Activated T-cell treated with anti-CD3 and anti-CD28 coated beads for 48 hours (primary cell): Measurements from ENCODE around the gene MAPK9.
A peak's percentile ranks its signal among the peaks of the same experiment; 100 is the strongest.

Experiments used
- DNase-seq: peaks from one replicate; pipeline ENCODE4 v3.0.0-alpha.2; 2020; ENCODE audit warnings: low read depth

Gene MAPK9

DNA sequence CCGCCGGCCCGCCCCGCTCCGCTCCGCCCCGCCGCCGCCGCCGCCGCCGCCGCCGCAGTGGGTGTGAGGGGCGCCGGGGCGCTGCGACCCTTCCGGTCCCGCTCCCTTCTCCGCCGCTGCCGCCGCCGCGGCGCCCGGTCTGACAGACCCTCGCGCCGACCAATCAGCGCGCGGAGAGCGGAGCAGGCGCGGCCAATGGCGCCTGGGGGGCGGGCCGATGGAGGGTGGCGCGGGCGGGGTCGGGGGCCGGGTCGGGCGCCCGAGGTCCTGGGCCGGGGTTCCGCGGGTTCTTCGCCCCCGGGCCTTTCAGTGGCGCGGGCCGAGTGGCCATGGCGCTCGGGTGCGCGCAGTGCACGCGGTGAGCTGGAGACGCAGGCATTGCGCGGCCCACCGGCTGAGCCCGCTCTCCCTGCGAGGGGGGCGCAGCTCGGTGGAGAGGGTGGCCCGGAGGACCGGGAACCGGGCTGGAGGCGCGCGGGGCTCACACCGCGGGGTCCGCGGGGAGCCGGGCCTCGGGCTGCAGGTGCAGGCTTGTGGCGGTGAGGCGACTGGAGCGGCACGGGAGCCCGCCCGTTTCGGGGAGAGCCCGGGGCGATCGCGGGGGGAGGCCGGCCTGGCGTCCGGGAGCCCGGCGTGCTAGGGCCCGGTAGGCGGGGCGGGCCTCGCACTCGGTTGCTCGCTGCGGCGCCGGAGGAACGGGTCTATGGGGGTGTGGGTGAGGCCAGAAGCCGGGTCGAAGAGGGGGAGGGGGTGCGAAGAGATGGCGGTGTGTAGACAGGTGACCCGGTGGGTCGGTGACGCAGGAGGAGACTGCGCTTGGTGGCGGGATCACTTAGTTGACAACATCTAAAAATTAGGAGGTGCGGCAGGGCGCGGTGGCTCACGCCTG, at the start of gene MAPK9:
Gene MAPK9, minus strand, starts transcription at position 141 of the 889 bp plus-strand sequence. CDS start 11,522 bp downstream, outside the sequence.
- DNase-seq: peak; percentile 82

DNA sequence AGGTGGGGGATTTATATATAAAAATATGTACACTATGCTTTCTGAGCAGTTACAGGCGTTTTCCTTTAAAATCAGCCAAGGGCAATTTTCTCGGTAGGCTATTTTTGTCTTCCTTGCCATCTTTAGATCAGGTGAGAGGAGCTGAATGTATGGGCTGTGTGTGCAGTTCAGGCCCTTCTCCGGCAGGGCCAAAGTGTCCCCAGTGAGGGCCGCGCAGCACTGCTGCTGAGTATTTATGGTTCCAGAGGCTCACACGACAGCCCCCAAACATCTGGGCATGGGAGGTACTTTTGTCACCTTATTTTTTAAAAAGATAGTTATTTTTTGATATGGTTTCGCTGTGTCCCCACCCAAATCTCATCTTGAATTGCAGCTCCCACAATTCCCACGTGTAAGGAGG, 49.7 kb upstream of the MAPK9 start:
- no peak for DNase-seq

DNA sequence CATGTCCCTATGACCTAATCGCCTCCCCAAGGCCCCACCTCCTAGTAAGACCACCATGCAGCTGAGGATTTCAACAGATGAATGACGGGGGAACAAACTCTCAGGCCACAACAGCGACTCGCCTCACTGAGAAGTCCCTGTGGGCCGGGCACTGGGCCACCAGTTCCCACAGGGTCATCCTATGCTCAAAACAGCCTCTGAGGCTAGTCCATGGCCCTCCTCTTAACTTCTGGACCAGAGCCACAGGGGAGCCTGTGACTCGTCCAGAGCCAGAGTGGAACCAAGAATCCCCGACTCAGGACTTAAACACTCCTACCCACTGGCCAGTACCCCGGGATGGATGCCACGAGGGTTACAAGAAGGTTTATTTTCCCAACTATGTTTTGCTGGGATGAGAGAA, 49.0 kb upstream of the MAPK9 start:
- no peak for DNase-seq

DNA sequence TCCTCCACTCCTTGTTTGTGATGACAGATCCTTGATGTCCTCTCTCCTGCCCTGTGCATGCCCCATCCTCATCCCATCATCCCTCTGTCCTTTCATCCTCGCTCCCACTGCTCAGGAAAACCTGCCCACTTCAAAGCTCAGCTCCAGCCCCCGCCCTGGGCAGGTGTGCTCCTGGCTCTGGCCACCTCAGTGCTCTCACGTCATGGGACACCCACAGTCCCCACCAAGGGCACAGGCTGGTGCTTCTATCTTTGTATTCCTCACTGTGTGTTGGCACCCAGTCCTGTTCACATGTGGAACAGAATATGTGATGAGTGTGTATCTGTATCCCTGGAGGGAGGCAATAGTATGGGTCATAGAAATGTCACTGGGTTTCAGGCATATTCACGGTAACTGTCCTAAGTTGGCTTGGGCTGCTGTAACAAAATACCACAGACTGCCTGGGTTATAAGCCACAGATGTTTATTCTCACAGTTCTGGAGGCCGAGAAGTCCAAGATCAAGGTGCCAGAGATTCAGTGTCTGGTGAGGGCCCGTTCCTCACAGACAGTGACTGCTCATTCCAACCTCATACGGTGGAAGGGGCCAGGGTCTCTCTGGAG, 47.8 kb upstream of the MAPK9 start:
- no peak for DNase-seq

DNA sequence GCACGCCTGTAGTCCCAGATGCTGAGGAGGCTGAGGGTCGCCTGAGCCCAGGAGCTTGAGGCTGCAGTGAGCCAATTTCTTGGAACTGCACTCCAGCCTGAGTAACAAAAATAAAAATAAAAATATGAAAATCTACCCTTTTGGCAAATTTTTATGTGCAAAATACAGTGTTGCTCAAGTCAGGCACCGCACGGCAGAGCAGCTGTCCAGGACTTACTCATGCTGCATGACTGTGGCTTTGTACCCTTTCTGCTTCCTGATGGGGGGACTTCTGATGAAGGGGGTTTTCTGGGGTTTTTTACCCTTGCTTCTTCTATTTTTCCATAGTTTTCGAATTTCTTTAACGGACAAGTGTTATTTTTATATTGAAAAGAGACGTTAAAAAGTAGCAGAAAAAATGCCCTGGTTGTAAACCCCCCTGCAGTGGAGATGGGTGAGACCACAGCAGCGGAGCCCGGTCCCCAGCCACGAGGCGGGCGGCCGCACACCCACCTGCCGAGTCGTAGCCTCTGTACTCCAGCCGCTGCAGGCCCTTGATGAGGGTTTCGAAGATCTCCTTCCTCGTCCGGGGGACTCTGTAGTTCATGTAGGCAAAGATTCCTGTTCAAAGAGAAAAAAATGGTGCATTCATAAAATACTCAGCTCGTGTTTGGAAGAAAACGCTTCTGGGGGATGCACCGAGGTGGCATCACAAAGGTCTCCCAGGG, 46.3 kb upstream of the MAPK9 start:
- DNase-seq: no peak

DNA sequence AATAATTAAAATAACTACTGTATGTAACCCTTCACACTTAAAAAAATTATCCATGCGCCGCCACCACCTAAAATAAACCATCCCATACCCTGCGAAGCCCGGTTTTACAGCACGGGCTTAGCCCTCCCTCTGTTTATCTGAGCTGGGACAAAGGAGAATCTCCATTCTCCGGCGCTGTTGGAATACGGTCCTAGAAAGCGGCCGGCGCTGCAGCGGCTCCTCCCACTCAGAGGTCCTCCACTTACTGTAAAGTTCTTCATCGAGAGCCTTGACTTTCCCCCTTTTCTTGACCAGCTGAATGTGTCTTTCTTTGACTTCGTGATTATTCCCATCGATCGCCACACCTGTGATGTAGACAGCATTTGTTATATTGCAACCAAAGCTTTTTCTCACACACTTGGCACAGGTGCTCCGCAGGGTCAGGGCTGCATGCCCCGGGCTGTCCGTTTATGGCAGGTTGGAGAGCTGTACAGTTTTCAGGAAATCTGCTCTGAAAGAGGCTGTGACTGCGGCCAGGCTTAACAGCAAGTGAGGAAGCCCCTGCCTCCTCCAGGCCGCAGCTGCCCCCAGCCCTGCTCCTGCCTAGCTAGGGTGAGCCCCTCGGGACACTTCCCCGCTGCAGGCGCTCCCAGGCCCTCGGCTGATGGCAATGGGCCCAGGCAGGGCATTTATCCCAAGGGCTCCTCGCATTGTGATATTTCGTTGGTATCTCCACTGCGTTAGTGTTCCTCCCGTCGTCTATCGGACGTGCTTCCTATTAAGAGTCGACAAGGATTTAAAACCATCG, 44.5 kb upstream of the MAPK9 start:
- no peak for DNase-seq

DNA sequence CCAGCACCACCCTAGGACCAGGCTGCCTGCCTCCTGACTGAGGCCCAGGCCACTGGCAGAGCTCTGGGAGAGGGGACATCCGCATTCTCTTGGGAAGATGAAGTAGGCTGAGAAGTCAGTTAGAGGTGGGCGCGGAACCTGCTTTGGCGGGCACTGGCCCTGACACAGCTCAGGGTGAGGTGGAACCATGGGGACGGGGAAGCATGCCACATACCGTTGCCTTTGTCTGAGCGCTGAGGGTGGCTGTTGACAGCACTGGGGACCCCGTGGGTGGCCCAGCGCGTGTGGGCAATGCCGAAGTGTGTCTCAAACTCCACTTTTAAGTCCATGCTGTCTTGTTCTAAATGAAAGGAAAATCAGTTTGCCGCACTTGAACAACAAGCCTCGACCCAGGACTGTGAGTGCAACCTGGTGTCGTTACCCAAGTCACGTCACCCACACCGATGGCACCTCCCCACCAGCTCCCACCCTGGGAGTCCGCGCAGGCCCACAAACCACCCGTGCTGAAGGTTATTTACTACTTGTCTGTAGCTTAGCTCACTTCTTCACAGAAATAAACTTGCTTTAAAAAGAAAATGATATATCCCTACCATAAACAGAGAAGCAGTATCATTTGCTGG, 43.8 kb upstream of the MAPK9 start:
- DNase-seq: no peak

DNA sequence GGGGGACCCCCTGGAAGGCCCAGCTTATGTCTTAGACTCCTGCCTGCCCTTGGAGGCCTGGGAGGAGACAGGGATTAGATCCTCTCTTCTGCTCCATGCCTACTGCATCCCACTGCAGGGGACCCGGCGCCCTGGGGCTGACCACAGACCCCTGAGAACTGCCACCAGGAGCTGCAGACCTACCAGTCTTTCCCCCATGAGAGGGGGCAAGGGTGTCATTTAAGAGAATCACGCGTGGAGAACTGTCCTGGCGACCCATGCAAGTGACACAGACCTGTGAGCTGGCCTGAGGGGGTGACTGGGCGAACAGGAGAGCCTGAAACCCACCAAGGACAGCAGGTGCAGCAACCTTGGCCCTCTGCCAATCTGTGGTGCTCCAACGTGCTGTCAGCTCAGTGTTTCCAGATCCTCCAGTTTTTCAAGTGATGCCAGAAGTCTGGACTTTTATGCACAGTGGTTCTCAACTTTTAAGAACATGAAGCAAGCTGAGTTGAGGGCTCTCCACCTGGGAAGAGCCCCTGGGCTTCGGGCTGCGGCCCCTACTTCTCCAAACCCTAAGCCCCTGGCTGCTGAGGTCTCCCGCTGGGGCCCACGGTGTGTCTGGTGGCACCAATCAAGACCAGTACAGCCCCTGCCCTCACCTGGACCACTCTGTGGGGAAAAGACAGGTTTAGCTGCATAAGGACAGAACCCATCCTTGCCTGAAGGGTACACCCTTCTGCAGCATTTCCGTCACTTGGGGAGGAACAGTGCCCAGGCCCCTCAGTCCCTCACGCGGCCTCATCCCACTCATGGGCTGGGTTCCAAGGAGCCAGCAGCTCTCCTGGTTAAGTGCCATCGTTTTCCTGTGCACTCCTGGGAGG, 43.1 kb upstream of the MAPK9 start:
- DNase-seq: no peak

DNA sequence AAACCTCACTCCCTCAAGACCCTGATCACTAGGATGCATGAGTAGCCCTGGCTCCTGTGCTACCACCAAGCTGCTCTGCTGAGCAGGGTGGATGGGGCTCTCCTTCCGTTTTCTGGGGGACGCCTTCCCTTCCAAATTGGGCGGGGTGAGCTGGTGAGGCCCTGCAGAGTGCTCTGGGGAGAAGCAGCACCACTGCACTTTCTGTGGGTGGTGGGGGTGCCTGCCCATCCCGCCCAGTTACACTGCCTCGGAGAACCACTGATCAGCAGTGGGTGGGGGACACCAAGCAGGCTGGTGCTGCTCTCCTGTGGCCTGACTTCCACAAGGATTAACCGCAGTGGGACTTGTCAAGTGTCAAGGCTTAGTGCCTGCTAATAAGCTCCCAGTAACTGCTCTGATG, 42.3 kb upstream of the MAPK9 start:
- DNase-seq: no peak

DNA sequence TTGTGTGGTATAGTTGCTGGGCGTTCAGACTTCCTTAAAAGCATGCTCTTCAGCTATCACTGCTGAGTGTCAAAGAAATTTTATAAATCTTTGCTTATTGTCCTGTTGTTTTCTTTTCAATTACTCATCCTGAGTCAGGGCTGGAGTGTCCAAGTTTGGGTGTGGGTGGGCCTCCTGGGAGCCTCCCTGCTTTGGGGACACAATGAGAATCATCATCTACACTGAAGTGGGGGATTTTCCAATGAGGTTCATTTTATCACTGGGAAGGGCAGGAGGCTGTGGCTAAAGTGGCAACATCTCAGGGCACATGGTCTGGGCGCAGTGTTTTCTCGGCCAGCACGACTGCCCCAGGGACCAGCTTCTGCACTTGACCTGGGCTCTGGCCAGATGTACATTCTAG, 41.8 kb upstream of the MAPK9 start:
- DNase-seq: no peak

DNA sequence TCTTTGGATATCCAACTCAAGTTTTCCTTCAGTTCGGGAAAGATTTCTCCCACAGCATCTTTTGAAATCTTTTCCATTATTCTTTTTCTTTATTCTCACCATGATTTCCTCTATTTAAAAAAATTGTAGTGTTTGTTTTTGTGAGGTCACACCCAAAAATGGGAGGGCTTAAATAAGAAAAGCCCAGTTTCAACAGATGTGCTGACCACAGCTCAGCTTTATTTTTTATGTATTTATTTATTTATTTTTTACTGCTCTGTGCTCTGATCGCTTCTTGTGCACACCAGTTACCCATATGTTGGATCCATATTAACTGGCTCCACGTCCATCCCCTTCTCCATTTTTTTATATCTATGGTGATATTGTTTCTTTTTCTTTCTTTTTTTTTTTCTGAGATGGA, 41.0 kb upstream of the MAPK9 start:
- DNase-seq: no peak

DNA sequence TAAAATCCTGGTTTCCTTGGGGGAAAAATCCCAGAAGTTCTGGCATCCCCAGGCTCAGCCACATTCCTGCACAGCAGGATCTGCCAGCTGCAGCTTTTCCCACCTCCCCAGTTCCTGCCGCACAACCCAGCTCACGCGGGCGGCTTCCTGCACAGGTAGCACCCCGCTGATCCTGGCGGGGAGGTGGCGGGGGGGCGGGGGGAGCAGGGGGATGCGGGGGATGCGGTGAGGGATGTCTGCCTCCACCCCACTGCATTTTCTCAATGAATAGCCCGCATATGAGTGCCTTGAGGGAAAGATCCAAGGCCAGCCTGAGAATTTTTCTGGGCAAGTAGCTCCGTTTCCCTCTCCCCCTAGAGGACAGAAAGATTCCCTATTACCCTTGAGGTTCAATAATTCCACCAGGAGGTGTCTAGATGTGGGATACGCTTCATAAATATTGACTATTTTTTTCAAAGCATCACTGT, 40.2 kb upstream of the MAPK9 start:
- DNase-seq: no peak

DNA sequence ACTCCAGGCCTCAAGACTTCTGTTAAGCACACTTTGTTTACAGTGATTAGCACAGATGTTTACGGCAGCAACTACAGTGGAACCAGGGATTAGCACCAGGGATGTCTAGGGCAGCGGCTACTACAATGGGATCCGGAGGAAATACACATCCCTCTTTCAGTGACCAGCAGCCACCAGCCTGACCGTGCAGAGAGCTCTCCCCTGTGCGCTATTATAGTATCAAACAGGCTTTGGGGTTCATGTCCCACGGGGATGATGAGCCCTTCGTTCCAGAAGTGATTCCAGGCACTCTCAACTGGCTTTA, 39.7 kb upstream of the MAPK9 start:
- DNase-seq: no peak

DNA sequence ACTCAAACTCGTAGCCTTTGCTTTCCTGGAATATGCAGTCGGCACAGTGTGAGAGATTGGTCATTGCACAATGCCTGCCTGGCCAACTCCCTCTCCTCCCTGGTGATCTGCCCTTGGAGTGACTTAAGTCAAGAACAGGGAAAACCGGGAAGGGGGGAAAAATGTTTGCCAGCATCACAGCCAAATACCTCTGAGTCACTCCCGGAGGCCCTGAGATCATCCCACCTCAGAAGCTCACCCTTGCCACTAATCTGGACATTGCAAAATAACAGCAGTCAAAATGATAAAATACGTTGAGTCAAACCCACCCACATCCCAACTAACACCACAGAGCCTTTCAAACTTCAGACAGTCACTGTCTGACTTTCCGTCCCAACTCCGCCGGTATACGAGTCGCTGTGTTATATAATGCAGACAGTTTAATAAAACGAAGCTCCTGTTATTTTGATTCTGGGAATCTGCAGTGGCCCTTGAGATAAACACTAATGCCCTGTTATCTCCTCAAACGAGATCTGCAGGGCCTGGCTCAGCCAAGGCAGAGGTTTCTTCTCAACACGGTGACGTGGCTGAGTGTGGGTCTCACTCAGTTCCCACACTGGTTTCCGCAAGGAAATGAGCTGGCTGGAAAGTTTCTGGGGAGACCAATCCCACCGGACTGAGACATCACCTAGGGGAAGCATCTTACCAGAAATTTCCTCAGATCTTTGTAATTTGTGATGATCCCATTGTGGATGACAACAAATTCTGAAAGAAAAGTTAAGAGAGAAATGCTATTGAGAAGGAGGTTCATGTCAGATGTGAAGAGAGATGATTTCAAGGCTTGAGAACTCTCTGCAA, 39.1 kb upstream of the MAPK9 start:
- DNase-seq: no peak

DNA sequence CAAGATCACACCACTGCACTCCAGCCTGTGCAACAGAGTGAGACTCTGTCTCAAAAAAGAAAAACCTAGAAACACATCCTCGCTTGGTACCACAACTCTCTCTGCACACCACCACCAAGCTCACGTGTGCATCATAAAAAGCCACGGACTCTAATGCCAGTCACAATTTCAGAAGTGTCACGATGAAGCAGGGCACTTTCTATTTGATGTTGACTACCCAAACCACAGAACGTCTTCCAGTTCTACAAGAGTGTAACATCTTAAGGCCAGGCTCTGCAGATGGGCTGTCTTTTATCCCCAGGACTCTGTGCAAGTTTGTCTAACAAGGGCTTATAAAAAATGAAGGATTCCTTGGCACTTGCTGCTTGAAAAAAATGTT, 38.4 kb upstream of the MAPK9 start:
- no peak for DNase-seq

DNA sequence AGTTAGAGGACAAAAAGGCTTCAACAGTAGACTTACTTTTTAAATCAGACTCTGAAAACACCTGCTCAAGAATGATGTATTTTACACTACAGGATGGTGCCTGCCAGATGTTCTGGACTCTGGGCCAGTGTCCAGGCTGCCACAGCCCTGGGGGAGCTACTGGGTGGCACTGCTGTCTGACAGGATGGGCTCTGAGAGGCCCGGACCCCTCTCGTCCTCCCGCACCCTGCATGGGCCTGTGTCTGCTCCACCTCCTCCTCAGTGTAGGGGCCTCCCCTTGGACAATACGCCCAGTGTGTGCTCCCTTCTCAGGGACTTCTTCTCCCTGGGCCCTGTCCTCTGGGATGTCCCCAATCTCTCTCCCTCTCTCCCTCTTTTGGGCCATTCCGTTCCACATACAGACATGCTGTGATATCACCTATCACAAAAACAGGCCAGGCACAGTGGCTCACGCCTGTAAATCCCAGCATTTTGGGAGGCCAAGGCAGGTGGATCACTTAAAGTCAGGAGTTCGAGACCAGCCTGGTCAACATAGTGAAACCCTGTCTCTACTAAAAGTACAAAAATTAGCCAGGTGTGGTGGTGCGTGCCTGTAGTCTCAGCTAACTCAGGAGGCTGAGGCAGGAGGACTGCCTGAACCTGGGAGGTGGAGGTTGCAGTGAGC, 37.9 kb upstream of the MAPK9 start:
- no peak for DNase-seq

DNA sequence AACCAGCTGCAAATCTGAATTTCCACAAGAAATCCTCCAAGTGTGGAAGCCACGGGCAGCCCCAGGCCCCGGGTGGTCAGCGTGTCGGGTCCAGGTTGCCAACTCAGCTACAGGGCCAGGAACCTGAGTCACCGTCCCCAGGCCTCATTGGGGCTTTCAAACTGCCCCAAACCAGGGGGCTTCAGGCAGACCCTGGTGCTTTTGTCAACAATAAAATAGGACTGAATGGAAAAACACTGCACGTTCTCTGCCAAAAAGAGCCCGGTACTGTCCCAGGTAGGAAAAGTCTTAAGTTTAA, 37.2 kb upstream of the MAPK9 start:
- no peak for DNase-seq

DNA sequence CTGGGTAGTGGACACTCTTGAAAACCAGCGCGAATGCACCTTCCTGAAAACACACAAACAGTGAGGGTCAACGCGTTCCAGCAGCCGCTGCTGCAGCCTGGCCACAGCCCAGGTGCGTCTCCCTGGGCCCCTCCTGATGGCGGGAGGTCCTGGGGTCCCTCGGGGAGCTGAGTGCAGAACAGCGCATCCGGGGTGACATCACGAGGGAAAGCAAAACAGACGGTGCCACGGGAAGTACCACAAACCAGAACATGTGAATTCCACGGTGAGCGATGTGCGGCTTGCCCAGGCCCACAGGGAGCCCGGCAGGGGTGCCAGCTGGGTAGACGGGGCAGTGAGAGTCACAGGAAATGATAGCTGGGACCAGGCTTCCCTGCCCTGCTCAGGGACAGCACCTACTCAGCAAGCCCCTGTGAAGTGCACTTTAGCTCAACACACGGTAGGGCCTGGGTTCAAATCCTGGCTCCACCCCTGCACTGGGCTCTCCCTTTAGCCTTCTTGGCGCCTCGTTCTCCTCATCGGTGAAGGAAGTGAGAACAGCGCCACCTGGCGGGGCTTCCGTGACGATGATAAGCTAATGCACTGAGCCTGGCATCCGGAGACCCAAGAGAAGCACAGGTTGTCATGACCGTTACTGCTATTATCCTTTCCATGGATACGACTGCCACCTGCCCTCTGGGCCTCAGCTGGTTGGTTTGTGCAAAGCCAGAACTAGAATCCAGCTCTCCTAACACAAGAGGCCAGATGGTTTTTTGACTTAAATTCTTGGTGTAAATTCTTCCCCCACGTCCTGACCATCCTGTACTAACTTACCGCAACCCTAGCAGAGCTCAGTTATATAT, 36.6 kb upstream of the MAPK9 start:
- peak; percentile 76 for DNase-seq
